Cardiac muscle cell (in vitro differentiated cells and primary cell): ENCODE results near the gene HTR3B. TPM values are rescaled to one million over a fixed set of nuclear protein-coding genes. Genes with fewer than 3 reads are reported as not detected.

Experiments
- DNase-seq, 2 donors: peaks; one replicate each; pipeline versions ENCODE4 v3.0.0 to v3.0.0-alpha.2; 2010 to 2017; ENCODE audit warnings: low read depth in 1 of 2, low spot score in 1 of 2
- H3K27ac ChIP-seq: fragments of 200-600 bp; sonication (generic); 2 replicates; pipeline ENCODE4 v1.5.1; 2016
- H3K27me3 ChIP-seq: fragments of 200-600 bp; sonication (generic); 2 replicates; pipeline ENCODE4 v1.6.0; 2016; ENCODE audit warnings: control low read depth
- H3K36me3 ChIP-seq: fragments of 200-600 bp; sonication (generic); 2 replicates; pipeline ENCODE4 v1.5.1; 2016; ENCODE audit warnings: control low read depth
- H3K4me1 ChIP-seq: fragments of 200-600 bp; sonication (generic); 2 replicates; pipeline ENCODE4 v1.8.1; 2017; ENCODE audit warnings: low read depth, mild to moderate bottlenecking, mixed run types
- H3K4me3 ChIP-seq: fragments of 200-600 bp; sonication (generic); 2 replicates; pipeline ENCODE4 v1.5.1; 2016; ENCODE audit warnings: mild to moderate bottlenecking
- H3K9me3 ChIP-seq: fragments of 200-600 bp; sonication (generic); 2 replicates; pipeline ENCODE4 v1.5.1; 2017; ENCODE audit warnings: low read depth, mild to moderate bottlenecking, control low read depth
- CTCF ChIP-seq: IDR thresholded peaks from 2 replicates; pipeline ENCODE4 v1.5.1; 2012; ENCODE audit warnings: low read depth, mild to moderate bottlenecking, low read length
- polyA plus RNA-seq: library from polyadenylated mRNA; unstranded; fragments of >200 nt; fragmentation: Nextera tagmentation; extraction: Ambion mirVana; gene quantifications from 2 replicates; pipeline ENCODE4 v1.2.1, GENCODE V29; 2016
- total RNA-seq: library from RNA; depleted of rRNA; stranded (reverse); fragments of >200 nt; gene quantifications from 2 replicates; pipeline ENCODE4 v1.2.3, GENCODE V29; 2016

HTR3B gene
- total and polyA plus RNA-seq, 2 experiments from 2014 or later, result not detected

GRCh38 chr11:113894421-113894996, 10.1 kb upstream of the HTR3B start:
- no peak overlapping the region for H3K4me3 ChIP-seq
- no peak for TF ChIP-seq CTCF
- peak; percentile 45 to 85 for DNase-seq
- peak overlapping the region; percentile 90 for H3K27ac ChIP-seq
- H3K27me3 ChIP-seq, result no peaks in the 10 kb centered on the region
- H3K4me1 ChIP-seq, result peaks cover 34% of the 10 kb centered on the region
- no peaks in the 10 kb centered on the region for H3K36me3 ChIP-seq
- H3K9me3 ChIP-seq, result no peaks in the 10 kb centered on the region

GRCh38 chr11:113895367-113896155, 9.0 kb upstream of the HTR3B start:
- no peaks in the 10 kb centered on the region for H3K36me3 ChIP-seq
- no peaks in the 10 kb centered on the region for H3K27me3 ChIP-seq
- TF ChIP-seq CTCF, result no peak
- no peaks in the 10 kb centered on the region for H3K9me3 ChIP-seq
- H3K27ac ChIP-seq, result peak overlapping the region; percentile 90
- DNase-seq, result peak in 1 of 2 donors; percentile 78
- H3K4me1 ChIP-seq, result peaks cover 34% of the 10 kb centered on the region
- H3K4me3 ChIP-seq, result no peak overlapping the region

GRCh38 chr11:113896156-113896879, 8.3 kb upstream of the HTR3B start:
- no peaks in the 10 kb centered on the region for H3K27me3 ChIP-seq
- peaks cover 34% of the 10 kb centered on the region for H3K4me1 ChIP-seq
- no peak overlapping the region for H3K27ac ChIP-seq
- DNase-seq, result peak; percentile 50 to 84
- no peaks in the 10 kb centered on the region for H3K36me3 ChIP-seq
- H3K9me3 ChIP-seq, result no peaks in the 10 kb centered on the region
- TF ChIP-seq CTCF, result peak; percentile 79
- H3K4me3 ChIP-seq, result no peak overlapping the region

- Histone ChIP-seq H3K9me3 (no peaks in the 10 kb centered on the region), H3K27me3 (no peaks in the 10 kb centered on the region), H3K4me3 (no peak overlapping the region), H3K4me1 (peaks cover 12% of the 10 kb centered on the region), H3K27ac (no peak overlapping the region), H3K36me3 (no peaks in the 10 kb centered on the region)
- DNase-seq, result no peak
- no peak for TF ChIP-seq CTCF
Measured at GRCh38 chr11:113901141-113901540, 3.5 kb upstream of the HTR3B start.

GRCh38 chr11:113906038-113906437, 1.4 kb downstream of the HTR3B start:
- H3K27me3 ChIP-seq, result no peaks in the 10 kb centered on the region
- H3K4me1 ChIP-seq, result peaks cover 10% of the 10 kb centered on the region
- H3K36me3 ChIP-seq, result no peaks in the 10 kb centered on the region
- peak overlapping the region; percentile 11 for H3K27ac ChIP-seq
- H3K9me3 ChIP-seq, result no peaks in the 10 kb centered on the region
- peak; percentile 17 to 65 for DNase-seq
- H3K4me3 ChIP-seq, result no peak overlapping the region
- TF ChIP-seq CTCF, result peak; percentile 12
